GM12872 (cell line): ENCODE results near the gene AKAP5.

ENCODE experiments used
- CTCF ChIP-seq: IDR thresholded peaks from 3 replicates; pipeline ENCODE4 v1.5.1; 2011; ENCODE audit warnings: low read depth, mild to moderate bottlenecking, low read length, moderate library complexity; ENCODE audit not compliant: insufficient read depth

AKAP5 gene

GRCh38 chr14:64503434-64504309, 38.4 kb downstream of the AKAP5 start, which contains the start of gene ZBTB25:
ZBTB25 (minus strand) TSS chr14:64503838; CDS start chr14:64490533, 13,305 bp downstream.
- no peak for TF ChIP-seq CTCF

GRCh38 chr14:64504310-64504896, 39.1 kb downstream of the AKAP5 start, which contains the start of gene ZBTB1:
ZBTB1 (plus strand) TSS chr14:64504770; CDS start chr14:64521505, 16,735 bp downstream.
- TF ChIP-seq CTCF, result no peak

GRCh38 chr14:64504897-64505794, 39.8 kb downstream of the AKAP5 start:
- TF ChIP-seq CTCF, result no peak

GRCh38 chr14:64506721-64507120, 41.4 kb downstream of the AKAP5 start:
- no peak for TF ChIP-seq CTCF

- TF ChIP-seq CTCF, result no peak
Observed at GRCh38 chr14:64507376-64508156, 42.3 kb downstream of the AKAP5 start.

- no peak for TF ChIP-seq CTCF
Observed at GRCh38 chr14:64508215-64508776, 43.0 kb downstream of the AKAP5 start.
